ENCODE results near the gene AK8.

DNA sequence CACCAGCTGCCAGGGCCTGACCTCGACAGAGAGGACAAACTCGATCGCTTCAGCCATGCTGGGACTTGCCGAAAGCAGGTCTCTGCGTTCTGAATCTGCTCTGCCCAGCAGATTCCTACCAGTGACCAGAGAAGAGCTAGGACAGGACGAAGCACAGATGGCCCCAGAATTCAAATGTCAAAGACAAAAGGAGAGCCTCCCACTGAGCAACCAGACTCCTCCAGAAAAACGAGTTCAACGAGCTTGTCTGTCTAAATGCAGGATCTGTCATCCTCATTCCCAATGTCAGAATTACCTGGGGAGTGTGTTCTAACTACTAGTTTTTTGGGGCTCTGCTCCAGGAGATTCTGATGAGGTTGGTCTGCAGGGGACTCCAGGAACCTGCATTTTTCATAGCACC lies 13.4 kb downstream of the AK8 start:
- no peak for TF ChIP-seq FOXA1 (IDR thresholded peaks at IDR 0.05)
- no peak for TF ChIP-seq LEF1 (IDR thresholded peaks at IDR 0.05; ENCODE audit: borderline replicate concordance)
- no peak for TF ChIP-seq NFRKB (IDR thresholded peaks at IDR 0.05)
- no peak for TF ChIP-seq FOXK2 (IDR thresholded peaks at IDR 0.05)
- TF ChIP-seq SP1 (IDR thresholded peaks at IDR 0.05), result no peak
- TF ChIP-seq FOXM1 (IDR thresholded peaks at IDR 0.05; ENCODE audit: borderline replicate concordance), result no peak
- TF ChIP-seq ELF4 (IDR thresholded peaks at IDR 0.05), result no peak
- TF ChIP-seq BHLHE40 (IDR thresholded peaks at IDR 0.05; ENCODE audit: borderline replicate concordance), result no peak
- no peak for TF ChIP-seq ARNT (IDR thresholded peaks at IDR 0.05)
- TF ChIP-seq ZNF384 (IDR thresholded peaks at IDR 0.05), result no peak
